HepG2 (cell line): ENCODE results near the gene PEAK1. TPM values are rescaled to one million over a fixed set of nuclear protein-coding genes. Genes with fewer than 3 reads are reported as not detected.

Experiments used
- ATAC-seq: fragments of 200-7000 bp; cut with Tn5 transposase; 3 replicates; pipeline ENCODE4 v1.9.1; 2020; ENCODE audit warnings: mild to moderate bottlenecking, moderate library complexity
- BruUV-seq: library from RNA; stranded (reverse); fragments of 400-500 nt; replicated peaks from 2 replicates; lab custom pipeline; 2021; lab: Mats Ljungman, UMichigan
- CTCF ChIA-PET: fragments of 300-600 bp; formaldehyde crosslinking; extraction: SDS; loops from one replicate; lab custom pipeline; 2021; ENCODE audit warnings: low total read pairs, inconsistent platforms, low intra/inter-chr PET ratio; lab: Yijun Ruan, JAX
- POLR2A ChIA-PET: fragments of 350-600 bp; sonication (Branson Sonifier 250); formaldehyde crosslinking; loops from one replicate; lab custom pipeline; 2020; ENCODE audit warnings: antibody characterized with exemption, inconsistent platforms; lab: Yijun Ruan, JAX
- DNase-seq: peaks from one replicate; pipeline ENCODE4 v3.0.0-alpha.2; 2015; ENCODE audit warnings: low spot score
- FAIRE-seq: peaks from 3 replicates; lab custom pipeline; 2011; peaks lifted over from hg19 to GRCh38; lab: Jason Lieb, UNC
- H2AFZ ChIP-seq: one replicate; pipeline ENCODE4 v1.6.1; 2011; ENCODE audit warnings: low read length, inconsistent platforms
- H3K27ac ChIP-seq: fragments of 300-600 bp; 3 replicates; pipeline ENCODE4 v1.8.0; 2011; ENCODE audit warnings: mixed run types, mild to moderate bottlenecking, mixed read lengths, low read length, inconsistent platforms; ENCODE audit not compliant: insufficient read depth; ENCODE audit errors: extremely low read length
- H3K27me3 ChIP-seq, 2 experiments: fragments of 200-600 bp in 1 of 2; 2 replicates in 1 of 2; 3 replicates in 1 of 2; pipeline versions ENCODE4 v1.6.0 to v1.8.0; 2011; ENCODE audit warnings: low read length in 2 of 2, mild to moderate bottlenecking in 2 of 2, moderate library complexity in 2 of 2, inconsistent platforms in 1 of 2; ENCODE audit not compliant: insufficient read depth in 2 of 2, control insufficient read depth in 1 of 2
- H3K36me3 ChIP-seq, 2 experiments: fragments of 200-600 bp in 1 of 2; replicated peaks in 1 of 2; 2 replicates in 1 of 2; 3 replicates in 1 of 2; pipeline versions ENCODE4 v1.5.1 to v1.8.0; 2011; ENCODE audit warnings: low read length in 2 of 2, inconsistent platforms in 1 of 2; ENCODE audit not compliant: insufficient read depth in 2 of 2, control insufficient read depth in 1 of 2
- H3K4me1 ChIP-seq: 2 replicates; pipeline ENCODE4 v1.5.1; 2012; ENCODE audit warnings: low read length, inconsistent platforms; ENCODE audit not compliant: insufficient read depth
- H3K4me2 ChIP-seq: 2 replicates; pipeline ENCODE4 v1.6.0; 2011; ENCODE audit warnings: low read depth, low read length, inconsistent platforms
- H3K4me3 ChIP-seq, 3 experiments: fragments of 200-600 bp in 1 of 3; sonication (generic), shearing (Covaris generic) in 1 of 3; replicated peaks in 1 of 3; 2 replicates each; pipeline ENCODE4 v1.5.1; 2011 to 2016; ENCODE audit warnings: low read length in 3 of 3, inconsistent platforms in 2 of 3, low read depth in 2 of 3, mild to moderate bottlenecking in 2 of 3, control low read depth in 1 of 3, mixed read lengths in 1 of 3; ENCODE audit not compliant: insufficient read depth in 1 of 3
- H3K79me2 ChIP-seq: one replicate; pipeline ENCODE4 v1.6.1; 2011; ENCODE audit warnings: low read length, inconsistent platforms; ENCODE audit not compliant: insufficient read depth
- H3K9ac ChIP-seq: 2 replicates; pipeline ENCODE4 v1.6.0; 2011; ENCODE audit warnings: mild to moderate bottlenecking, low read depth, low read length, inconsistent platforms; ENCODE audit not compliant: insufficient read depth
- H3K9me3 ChIP-seq: 2 replicates; pipeline ENCODE4 v1.5.1; 2012; ENCODE audit warnings: mild to moderate bottlenecking, low read length
- H4K20me1 ChIP-seq: 2 replicates; pipeline ENCODE4 v1.6.0; 2011; ENCODE audit warnings: inconsistent platforms, mild to moderate bottlenecking, low read length, moderate library complexity; ENCODE audit not compliant: insufficient read depth
- CEBPB ChIP-seq: IDR thresholded peaks from 2 replicates; pipeline ENCODE4 v1.6.1; 2011; ENCODE audit warnings: low read depth, low read length, improper control_type of control experiment, borderline replicate concordance
- CREB1 ChIP-seq, 2 experiments: fragments of 450-650 bp in 1 of 2; IDR thresholded peaks; 2 replicates each; pipeline ENCODE4 v1.6.1; 2016 to 2017; ENCODE audit warnings: control low read depth in 1 of 2, mild to moderate bottlenecking in 1 of 2, missing compliant biosample characterization in 1 of 2, missing genetic modification characterization in 1 of 2
- NCOR1 ChIP-seq: fragments of 200-600 bp; sonication (generic); IDR thresholded peaks from 2 replicates; pipeline ENCODE4 v1.7.0; 2017; ENCODE audit warnings: antibody characterized with exemption, low read length, borderline replicate concordance
- NR2F6 ChIP-seq, 2 experiments: IDR thresholded peaks; 2 replicates each; pipeline ENCODE4 v1.6.1; 2016; ENCODE audit warnings: antibody characterized with exemption in 1 of 2, mild to moderate bottlenecking in 1 of 2
- PHF8 ChIP-seq: sonication (generic); formaldehyde crosslinking; IDR thresholded peaks from 2 replicates; pipeline ENCODE4 v1.5.0; 2020; ENCODE audit warnings: missing genetic modification reagents
- ZNF616 ChIP-seq: sonication (generic); formaldehyde crosslinking; IDR thresholded peaks from 2 replicates; pipeline ENCODE4 v1.5.0; 2020; ENCODE audit warnings: low read depth, mild to moderate bottlenecking, missing genetic modification reagents
- ZNF703 ChIP-seq: sonication (generic); formaldehyde crosslinking; IDR thresholded peaks from 2 replicates; pipeline ENCODE4 v1.5.1; 2020; ENCODE audit warnings: missing genetic modification reagents, mild to moderate bottlenecking, moderate library complexity, borderline replicate concordance
- WGBS: methylation state at CpG from one replicate; pipeline ENCODE4 v1.1.6; 2017; ENCODE audit warnings: low lambda C conversion rate; 5-methylcytosine and 5-hydroxymethylcytosine counted together
- in situ Hi-C: cut with HindIII; loops from 2 replicates; pipeline ENCODE4 v1.10.0; 2017; ENCODE audit warnings: low pct_unique_long_range_greater_than_20kb; ENCODE audit not compliant: extremely low pct_ligation_motif_present
- intact Hi-C: fragments of 100-400 bp; cut with micrococcal nuclease; formaldehyde crosslinking; loops from one replicate; pipeline ENCODE4 v1.10.0; 2022; ENCODE audit not compliant: unreplicated experiment
- polyA plus RNA-seq, 8 experiments: library from polyadenylated mRNA; depleted of rRNA in 3 of 8; stranded (reverse) in 7 of 8; unstranded in 1 of 8; fragments of >200 nt; fragmentation: Illumina TruSeq in 4 of 8; extraction: Trizol in 4 of 8; gene quantifications; 2 replicates each; pipeline versions ENCODE4 v1.2.1 to v1.2.3, GENCODE V29; 2011 to 2016; ENCODE audit warnings: low read depth in 4 of 8, missing spikeins in 1 of 8, mixed read lengths in 1 of 8; ENCODE audit not compliant: insufficient read depth in 1 of 8
- total RNA-seq, 5 experiments: library from RNA; depleted of rRNA; stranded (reverse); fragments of >200 nt; fragmentation: Illumina TruSeq; extraction: Trizol; gene quantifications; 2 replicates each; pipeline ENCODE4 v1.2.3, GENCODE V29; 2016; ENCODE audit warnings: low read depth in 1 of 5

PEAK1 gene
- total and polyA plus RNA-seq, 2 of the 13 experiments (the other 11 are each of a cell fraction or from before 2014, with no cell fraction given), result 6.0 to 6.6 TPM

GRCh38 chr15:77243716-77244401 is 176.0 kb downstream of the PEAK1 start:
- no peaks in the 10 kb centered on the region for H3K79me2 ChIP-seq
- H3K9ac ChIP-seq, result no peak overlapping the region
- no peaks in the 10 kb centered on the region for H3K9me3 ChIP-seq
- H3K36me3 ChIP-seq, result peaks cover 0 to 3% of the 10 kb centered on the region in 2 experiments; a peak in 2 of 5 replicates
- ChIA-PET POLR2A (no interaction called here), CTCF (no interaction called here)
- no peak overlapping the region for H3K4me2 ChIP-seq
- TF ChIP-seq CREB1 (IDR thresholded peaks at IDR 0.05) (no peak), CREB1 (CRISPR knock-in tag; IDR thresholded peaks at IDR 0.05) (no peak)
- ATAC-seq (no peak), FAIRE-seq (no peak), DNase-seq (no peak)
- in situ Hi-C loops (no loop called here), intact Hi-C loops (no loop called here)
- no peak overlapping the region for H2AFZ ChIP-seq
- H3K27me3 ChIP-seq, result no peaks in the 10 kb centered on the region
- no peak overlapping the region for H3K27ac ChIP-seq
- WGBS, result 98% methylated on average over 7 of the region's 7 CpGs
- no peaks in the 10 kb centered on the region for H3K4me1 ChIP-seq
- H4K20me1 ChIP-seq, result no peaks in the 10 kb centered on the region
- no TSS peak for BruUV-seq
- no peak overlapping the region for H3K4me3 ChIP-seq

- Histone ChIP-seq H2AFZ (no peak overlapping the region), H3K4me3 (no peak overlapping the region), H4K20me1 (no peaks in the 10 kb centered on the region), H3K9ac (no peak overlapping the region), H3K4me2 (no peak overlapping the region), H3K79me2 (no peaks in the 10 kb centered on the region), H3K9me3 (no peaks in the 10 kb centered on the region), H3K36me3 (peaks cover 0 to 3% of the 10 kb centered on the region in 2 experiments; a peak in 2 of 5 replicates), H3K27me3 (no peaks in the 10 kb centered on the region), H3K27ac (no peak overlapping the region), H3K4me1 (no peaks in the 10 kb centered on the region)
- no peak for DNase-seq
- POLR2A ChIA-PET, result no interaction called here
- no peak for ATAC-seq
- CTCF ChIA-PET, result no interaction called here
- intact Hi-C loops (no loop called here), in situ Hi-C loops (no loop called here)
- no TSS peak for BruUV-seq
- WGBS, result 73% methylated on average over 2 of the region's 2 CpGs
- TF ChIP-seq NR2F6 (IDR thresholded peaks at IDR 0.05) (no peak), NR2F6 (CRISPR knock-in tag; IDR thresholded peaks at IDR 0.05) (no peak), ZNF703 (CRISPR knock-in tag) (no peak), ZNF616 (CRISPR knock-in tag) (no peak), CEBPB (no peak), PHF8 (CRISPR knock-in tag) (no peak), NCOR1 (no peak)
- FAIRE-seq, result no peak
Measured at GRCh38 chr15:77243135-77243534, 176.8 kb downstream of the PEAK1 start.
